ENCODE measurements around the gene ATP2B2. TPM values are rescaled to one million over a fixed set of nuclear protein-coding genes. Genes with fewer than 3 reads are reported as not detected.

ATP2B2 gene
- total and polyA plus RNA-seq, 2 experiments from 2014 or later = 0.66 to 1.8 TPM

- Histone ChIP-seq H3K9me3 (ENCODE audit: low read depth) (no peaks in the 10 kb centered on the region), H3K36me3 (replicated peaks; ENCODE audit: insufficient read depth, low read depth) (no peaks in the 10 kb centered on the region), H3K27ac (no peak overlapping the region), H3K79me2 (no peaks in the 10 kb centered on the region), H2AFZ (no peak overlapping the region), H3K4me2 (no peak overlapping the region), H3K9me2 (replicated peaks; ENCODE audit: insufficient read depth) (no peaks in the 10 kb centered on the region), H4K20me1 (ENCODE audit: insufficient read depth, poor library complexity, severe bottlenecking) (no peaks in the 10 kb centered on the region), H3K4me1 (ENCODE audit: insufficient read depth) (no peaks in the 10 kb centered on the region), H3K27me3 (no peaks in the 10 kb centered on the region), H3K4me3 (no peak overlapping the region)
- 90% methylated on average over 10 of the region's 10 CpGs for WGBS (ENCODE audit: low lambda C conversion rate, missing lambda C conversion rate)
- DNase-seq (ENCODE audit: low spot score) = no peak
- no peak for TF ChIP-seq EZH2 (IDR thresholded peaks at IDR 0.05; ENCODE audit: borderline replicate concordance)
- no peak for TF ChIP-seq CTCF (IDR thresholded peaks at IDR 0.05; ENCODE audit: poor library complexity)
- no peak for TF ChIP-seq EZH2phosphoT487 (IDR thresholded peaks at IDR 0.05; ENCODE audit: low read depth, severe bottlenecking, unreplicated experiment)
Measured at GRCh38 chr3:10371789-10372188, 133.6 kb downstream of the ATP2B2 start.

GRCh38 chr3:10371167-10371566 is 134.2 kb downstream of the ATP2B2 start:
- H3K27me3 ChIP-seq = no peaks in the 10 kb centered on the region
- no peaks in the 10 kb centered on the region for H3K9me2 ChIP-seq (replicated peaks; ENCODE audit: insufficient read depth)
- H3K27ac ChIP-seq = no peak overlapping the region
- H3K4me1 ChIP-seq (ENCODE audit: insufficient read depth) = no peaks in the 10 kb centered on the region
- H3K36me3 ChIP-seq (replicated peaks; ENCODE audit: insufficient read depth, low read depth) = no peaks in the 10 kb centered on the region
- TF ChIP-seq CTCF (IDR thresholded peaks at IDR 0.05; ENCODE audit: poor library complexity) (no peak), EZH2 (IDR thresholded peaks at IDR 0.05; ENCODE audit: borderline replicate concordance) (no peak), EZH2phosphoT487 (IDR thresholded peaks at IDR 0.05; ENCODE audit: low read depth, severe bottlenecking, unreplicated experiment) (no peak)
- H2AFZ ChIP-seq = no peak overlapping the region
- no peak overlapping the region for H3K4me2 ChIP-seq
- H3K79me2 ChIP-seq = no peaks in the 10 kb centered on the region
- no peaks in the 10 kb centered on the region for H3K9me3 ChIP-seq (ENCODE audit: low read depth)
- no peaks in the 10 kb centered on the region for H4K20me1 ChIP-seq (ENCODE audit: insufficient read depth, poor library complexity, severe bottlenecking)
- H3K4me3 ChIP-seq = no peak overlapping the region
- 74% methylated on average over 3 of the region's 3 CpGs for WGBS (ENCODE audit: low lambda C conversion rate, missing lambda C conversion rate)
- no peak for DNase-seq (ENCODE audit: low spot score)

GRCh38 chr3:10370429-10370828 is 135.0 kb downstream of the ATP2B2 start:
- H3K27ac ChIP-seq = no peak overlapping the region
- WGBS (ENCODE audit: low lambda C conversion rate, missing lambda C conversion rate) = 78% methylated on average over 10 of the region's 10 CpGs
- no peak overlapping the region for H2AFZ ChIP-seq
- H4K20me1 ChIP-seq (ENCODE audit: insufficient read depth, poor library complexity, severe bottlenecking) = no peaks in the 10 kb centered on the region
- H3K4me3 ChIP-seq = no peak overlapping the region
- H3K4me1 ChIP-seq (ENCODE audit: insufficient read depth) = no peaks in the 10 kb centered on the region
- H3K9me2 ChIP-seq (replicated peaks; ENCODE audit: insufficient read depth) = no peaks in the 10 kb centered on the region
- no peaks in the 10 kb centered on the region for H3K79me2 ChIP-seq
- H3K4me2 ChIP-seq = no peak overlapping the region
- no peaks in the 10 kb centered on the region for H3K27me3 ChIP-seq
- H3K9me3 ChIP-seq (ENCODE audit: low read depth) = no peaks in the 10 kb centered on the region
- no peak for TF ChIP-seq EZH2 (IDR thresholded peaks at IDR 0.05; ENCODE audit: borderline replicate concordance)
- TF ChIP-seq CTCF (IDR thresholded peaks at IDR 0.05; ENCODE audit: poor library complexity) = no peak
- no peak for TF ChIP-seq EZH2phosphoT487 (IDR thresholded peaks at IDR 0.05; ENCODE audit: low read depth, severe bottlenecking, unreplicated experiment)
- DNase-seq (ENCODE audit: low spot score) = no peak
- H3K36me3 ChIP-seq (replicated peaks; ENCODE audit: insufficient read depth, low read depth) = no peaks in the 10 kb centered on the region

- no peak overlapping the region for H3K4me2 ChIP-seq
- H3K27ac ChIP-seq = no peak overlapping the region
- no peak overlapping the region for H2AFZ ChIP-seq
- no peak overlapping the region for H3K4me3 ChIP-seq
- 97% methylated on average over 2 of the region's 2 CpGs for WGBS (ENCODE audit: low lambda C conversion rate, missing lambda C conversion rate)
- H3K36me3 ChIP-seq (replicated peaks; ENCODE audit: insufficient read depth, low read depth) = no peaks in the 10 kb centered on the region
- H3K27me3 ChIP-seq = no peaks in the 10 kb centered on the region
- no peaks in the 10 kb centered on the region for H3K9me3 ChIP-seq (ENCODE audit: low read depth)
- H3K9me2 ChIP-seq (replicated peaks; ENCODE audit: insufficient read depth) = no peaks in the 10 kb centered on the region
- H3K79me2 ChIP-seq = no peaks in the 10 kb centered on the region
- no peaks in the 10 kb centered on the region for H3K4me1 ChIP-seq (ENCODE audit: insufficient read depth)
- DNase-seq (ENCODE audit: low spot score) = no peak
- TF ChIP-seq EZH2 (IDR thresholded peaks at IDR 0.05; ENCODE audit: borderline replicate concordance) = no peak
- no peak for TF ChIP-seq EZH2phosphoT487 (IDR thresholded peaks at IDR 0.05; ENCODE audit: low read depth, severe bottlenecking, unreplicated experiment)
- TF ChIP-seq CTCF (IDR thresholded peaks at IDR 0.05; ENCODE audit: poor library complexity) = no peak
- H4K20me1 ChIP-seq (ENCODE audit: insufficient read depth, poor library complexity, severe bottlenecking) = no peaks in the 10 kb centered on the region
Measured at GRCh38 chr3:10368512-10368911, 136.9 kb downstream of the ATP2B2 start.
